Activated CD4-positive, alpha-beta T cell treated with anti-CD3 and anti-CD28 coated beads, Interleukin-2, amount 50 U/mL, for 16 hours (primary cell): Measurements from ENCODE around the gene EIF2B4.
"Not testable (repeated sequence)": the region's sequence is repeated elsewhere in the genome, so short reads cannot be mapped to it uniquely, and the experiment has no call there.

Source experiments
- DNase-seq: peaks from one replicate; pipeline ENCODE4 v3.0.0-alpha.2; 2020

The EIF2B4 gene

DNA sequence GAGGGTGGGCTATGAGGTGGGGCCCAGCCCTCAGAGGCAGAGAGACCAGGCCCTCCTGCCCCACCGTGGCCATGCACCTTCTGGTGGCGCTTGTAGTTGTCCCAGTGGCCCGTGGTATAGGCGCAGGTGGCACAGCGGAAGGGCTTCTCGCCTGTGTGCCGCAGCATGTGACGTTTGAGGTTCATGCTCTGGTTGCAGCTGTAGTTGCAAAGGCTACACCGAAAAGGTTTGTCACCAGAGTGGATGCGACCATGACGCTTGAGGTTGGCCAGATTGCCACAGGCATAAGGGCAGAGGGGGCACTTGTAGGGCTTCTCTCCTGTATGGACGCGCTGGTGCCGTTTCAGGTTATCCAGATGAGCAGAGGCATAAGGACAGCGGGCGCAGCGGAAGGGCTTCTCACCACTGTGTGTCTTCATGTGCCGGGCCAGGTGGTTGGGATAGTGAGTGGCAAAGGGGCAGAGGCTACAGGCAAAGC, 7.5 kb upstream of the EIF2B4 start:
- no peak for DNase-seq

DNA sequence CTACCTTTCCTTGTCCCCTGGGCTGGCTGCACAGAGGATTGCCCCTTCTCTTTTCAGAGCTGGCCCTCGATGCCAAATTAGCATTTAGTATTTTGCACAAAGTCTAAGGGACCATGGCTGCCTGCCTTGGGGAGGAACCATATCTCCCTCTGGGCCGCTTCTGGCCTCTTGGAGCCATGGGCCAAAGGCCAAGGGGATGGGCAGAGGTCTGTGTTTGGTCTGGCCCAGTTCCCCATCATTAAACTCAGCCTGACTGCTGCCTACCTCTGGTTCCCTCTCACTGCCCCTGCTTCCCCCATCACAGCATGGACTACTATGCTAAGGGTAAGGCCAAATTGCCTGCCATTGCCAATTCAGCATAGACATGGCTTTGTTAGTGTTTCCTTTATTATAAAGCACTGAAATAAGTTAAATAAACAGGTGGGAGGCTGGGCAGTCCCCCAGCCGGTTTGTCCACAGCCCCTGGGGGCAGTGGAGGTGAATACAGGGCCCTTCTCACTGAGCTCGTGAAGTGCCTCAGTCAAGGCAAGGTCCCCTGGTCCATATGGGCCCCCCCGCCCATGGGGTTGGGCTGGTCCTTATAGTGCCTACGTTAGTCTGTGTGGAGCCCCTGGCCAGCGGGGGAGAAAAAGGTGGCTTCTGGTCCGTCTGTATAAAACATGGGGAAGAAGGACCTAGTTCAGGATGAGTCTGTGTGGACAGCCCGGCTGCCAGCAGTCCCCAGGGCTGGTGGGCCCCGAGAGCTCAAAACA, 6.9 kb upstream of the EIF2B4 start:
- no peak for DNase-seq

DNA sequence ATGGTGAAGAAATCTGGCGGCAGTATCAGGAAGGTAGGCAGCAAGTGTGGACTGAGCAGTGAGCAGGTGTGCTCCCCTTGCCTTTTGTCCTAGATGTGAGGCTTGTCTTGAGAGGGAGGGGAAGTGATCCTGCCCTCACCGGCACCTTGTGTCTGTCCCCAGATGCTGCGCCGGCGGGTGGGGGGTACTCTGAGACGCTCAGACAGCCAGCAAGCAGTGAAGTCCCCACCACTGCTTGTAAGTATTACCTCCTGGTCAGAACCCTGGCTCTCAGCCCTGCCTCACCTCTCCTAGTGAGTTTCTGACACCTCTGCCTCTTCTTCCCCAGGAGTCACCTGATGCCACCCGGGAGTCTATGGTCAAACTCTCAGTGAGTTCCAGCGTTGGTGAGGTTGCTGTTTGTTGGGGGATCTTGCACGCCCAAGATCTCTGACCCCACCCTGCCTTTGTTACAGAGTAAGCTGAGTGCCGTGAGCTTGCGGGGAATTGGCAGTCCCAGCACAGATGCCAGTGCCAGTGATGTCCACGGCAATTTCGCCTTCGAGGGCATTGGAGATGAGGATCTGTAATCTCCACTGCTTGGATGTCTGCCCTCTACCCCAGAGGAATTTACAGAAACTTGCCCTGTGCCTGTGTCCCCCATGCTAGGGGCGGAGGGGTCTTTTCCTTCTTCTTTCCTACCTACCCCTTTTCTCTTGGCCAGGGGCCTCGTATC, 6.2 kb upstream of the EIF2B4 start:
- DNase-seq = no peak

DNA sequence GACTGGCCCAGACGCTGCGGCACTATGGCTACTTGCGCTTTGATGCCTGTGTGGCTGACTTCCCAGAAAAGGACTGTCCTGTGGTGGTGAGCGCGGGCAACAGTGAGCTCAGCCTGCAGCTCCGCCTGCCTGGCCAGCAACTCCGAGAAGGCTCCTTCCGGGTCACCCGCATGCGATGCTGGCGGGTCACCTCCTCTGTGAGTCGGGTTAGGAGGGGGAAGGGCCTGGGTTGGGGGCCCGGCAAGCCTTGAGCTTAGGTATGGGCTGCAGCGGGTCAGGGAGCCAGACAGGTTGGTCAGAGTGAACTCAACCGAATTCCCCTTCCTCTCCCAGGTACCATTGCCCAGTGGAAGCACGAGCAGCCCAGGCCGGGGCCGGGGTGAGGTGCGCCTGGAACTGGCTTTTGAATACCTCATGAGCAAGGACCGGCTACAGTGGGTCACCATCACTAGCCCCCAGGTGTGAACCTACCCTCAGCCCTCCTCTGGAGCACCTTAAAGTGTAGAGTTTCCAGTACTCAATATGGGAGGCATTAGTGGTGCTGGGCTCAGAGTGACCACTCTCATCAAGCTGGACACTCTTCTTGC, 5.5 kb upstream of the EIF2B4 start:
- no peak for DNase-seq

DNA sequence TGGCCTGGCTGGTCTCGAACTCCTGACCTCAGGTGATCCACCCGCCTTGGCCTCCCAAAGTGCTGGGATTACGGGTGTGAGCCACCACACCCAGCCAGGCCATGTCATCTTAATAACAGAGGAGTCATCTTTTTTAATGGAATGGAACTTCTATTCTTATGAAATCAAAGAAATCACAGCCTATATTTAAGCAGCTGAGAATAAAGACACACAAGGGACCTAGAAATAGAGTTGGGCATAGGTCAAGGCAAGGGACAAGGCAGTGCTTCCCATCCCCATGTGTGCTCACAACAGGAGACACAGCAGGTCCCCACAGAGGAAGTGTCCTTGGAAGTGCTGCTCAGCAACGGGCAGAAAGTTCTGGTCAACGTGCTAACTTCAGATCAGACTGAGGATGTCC, 3.4 kb upstream of the EIF2B4 start:
- no peak for DNase-seq

- no peak for DNase-seq
Observed at GRCh38 chr2:27372937-27373336, 2.8 kb upstream of the EIF2B4 start.

- peak; percentile 42 for DNase-seq
Observed at GRCh38 chr2:27370816-27371620, 880 bp upstream of the EIF2B4 start.

- peak; percentile 45 for DNase-seq
Observed at GRCh38 chr2:27369471-27370025, 590 bp downstream of the EIF2B4 start.

DNA sequence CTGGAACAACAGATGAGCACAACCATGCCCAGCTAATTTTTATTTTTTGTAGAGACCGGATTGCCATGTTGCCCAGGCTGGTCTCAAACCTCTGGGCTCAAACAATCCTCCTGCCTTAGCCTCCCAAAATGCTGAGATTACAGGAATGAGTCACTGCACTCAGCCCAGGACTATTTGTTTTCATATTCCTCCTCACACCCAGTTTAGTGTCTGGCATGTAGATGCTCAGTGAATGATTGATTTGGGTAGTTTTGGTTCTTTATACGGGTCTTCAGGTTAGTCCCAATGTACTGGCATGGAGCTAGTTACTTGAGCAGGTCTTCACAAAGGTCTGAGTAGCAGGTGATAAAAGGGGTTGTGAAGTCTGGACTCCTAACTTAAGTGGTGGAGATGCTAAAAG, 6.2 kb downstream of the EIF2B4 start:
- DNase-seq = peak; percentile 34

GRCh38 chr2:27362678-27363420, 7.3 kb downstream of the EIF2B4 start:
- DNase-seq = no peak

GRCh38 chr2:27356382-27357181, 13.6 kb downstream of the EIF2B4 start, which contains the start of gene GTF3C2:
Gene GTF3C2 (minus strand): TSS chr2:27356764. CDS start chr2:27343554, 13,210 bp downstream.
- DNase-seq = peak; percentile 96

- no peak for DNase-seq
Observed at GRCh38 chr2:27356056-27356381, 14.1 kb downstream of the EIF2B4 start.

GRCh38 chr2:27354597-27354927, 15.6 kb downstream of the EIF2B4 start:
- no peak for DNase-seq

DNA sequence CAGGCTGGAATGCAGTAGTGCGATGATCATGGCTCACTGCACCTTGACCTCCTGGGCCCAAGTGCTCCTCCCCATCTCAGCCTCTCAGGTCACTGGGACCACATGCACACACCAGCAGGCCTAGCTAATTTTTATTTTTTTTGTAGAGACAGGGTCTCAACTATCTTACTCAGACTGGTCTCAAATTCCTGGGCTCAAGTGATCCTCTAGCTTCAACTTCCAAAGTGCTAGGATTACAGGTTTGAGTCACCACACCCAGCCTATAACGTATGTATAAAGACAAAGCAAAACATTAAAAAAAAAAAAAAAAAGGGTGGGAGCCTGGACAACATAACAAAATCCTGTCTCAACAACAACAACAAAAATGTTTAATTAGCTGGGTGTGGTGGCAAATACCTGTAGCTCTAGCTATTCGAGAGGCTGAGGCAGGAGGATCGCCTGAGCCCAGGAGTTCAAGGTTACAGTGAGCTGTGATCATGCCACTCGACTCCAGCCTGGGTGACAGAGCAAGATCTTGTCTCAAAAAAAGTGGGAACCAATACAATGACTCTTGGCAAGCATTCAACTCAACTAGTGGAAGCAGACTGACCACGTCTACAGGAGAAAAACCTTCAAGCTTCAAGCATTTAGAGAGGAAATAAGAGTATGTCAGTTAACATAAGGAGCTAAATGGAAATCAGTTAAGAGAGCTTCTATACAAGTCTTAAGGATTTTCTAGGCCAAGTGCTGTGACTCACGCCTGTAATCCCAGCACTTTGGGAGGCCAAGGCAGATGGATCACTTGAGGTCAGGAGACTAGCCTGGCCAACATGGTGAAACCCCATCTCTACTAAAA, 16.2 kb downstream of the EIF2B4 start:
- no peak for DNase-seq

- not testable (repeated sequence) for DNase-seq
Observed at GRCh38 chr2:27353386-27353761, 16.8 kb downstream of the EIF2B4 start.

GRCh38 chr2:27351802-27352598, 18.1 kb downstream of the EIF2B4 start:
- peak; percentile 53 for DNase-seq

DNA sequence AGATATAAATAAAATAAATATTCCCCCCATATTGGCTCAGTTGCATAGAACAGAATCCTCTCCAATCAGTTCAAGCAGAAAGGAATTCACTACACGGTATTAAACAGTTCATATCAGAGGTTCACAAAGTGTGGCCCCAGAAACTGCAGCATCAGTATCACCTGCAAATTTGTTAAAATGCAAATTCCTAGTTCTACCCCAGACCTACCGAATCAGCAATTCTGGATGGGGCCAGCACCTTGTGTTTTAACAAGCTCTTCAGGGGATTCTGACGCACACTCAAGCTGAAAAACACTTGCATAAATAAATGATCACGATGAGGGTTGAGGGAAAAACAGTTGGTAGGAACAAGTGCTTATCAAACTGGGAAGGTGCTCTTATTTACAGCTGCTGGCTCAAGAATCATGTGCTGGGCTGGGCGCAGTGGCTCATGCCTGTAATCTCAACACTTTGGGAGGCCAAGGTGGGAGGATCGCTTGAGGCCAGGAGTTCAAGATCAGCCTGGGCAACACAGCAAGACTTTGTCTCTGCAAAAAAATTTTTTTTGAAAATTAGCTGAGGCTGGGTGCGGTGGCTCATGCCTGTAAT, 19.9 kb downstream of the EIF2B4 start:
- no peak for DNase-seq

DNA sequence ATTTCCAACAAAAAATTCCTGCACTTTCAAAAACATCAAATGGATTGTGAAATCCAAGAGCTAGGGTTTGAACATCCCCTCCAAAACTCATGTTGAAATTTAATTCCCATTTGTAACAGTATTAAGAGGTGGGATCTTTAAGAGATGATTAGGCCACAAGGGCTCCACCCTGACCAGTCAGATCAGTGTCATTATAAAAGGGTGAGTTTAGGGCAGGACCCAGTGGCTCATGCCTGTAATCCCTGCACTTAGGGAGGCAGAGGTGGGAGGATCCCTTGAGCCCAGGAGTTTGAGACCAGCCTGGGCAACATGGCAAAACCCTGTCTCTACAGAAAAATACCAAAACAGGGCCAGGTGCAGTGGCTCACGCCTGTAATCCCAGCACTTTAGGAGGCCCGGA, 22.5 kb downstream of the EIF2B4 start:
- DNase-seq = no peak

DNA sequence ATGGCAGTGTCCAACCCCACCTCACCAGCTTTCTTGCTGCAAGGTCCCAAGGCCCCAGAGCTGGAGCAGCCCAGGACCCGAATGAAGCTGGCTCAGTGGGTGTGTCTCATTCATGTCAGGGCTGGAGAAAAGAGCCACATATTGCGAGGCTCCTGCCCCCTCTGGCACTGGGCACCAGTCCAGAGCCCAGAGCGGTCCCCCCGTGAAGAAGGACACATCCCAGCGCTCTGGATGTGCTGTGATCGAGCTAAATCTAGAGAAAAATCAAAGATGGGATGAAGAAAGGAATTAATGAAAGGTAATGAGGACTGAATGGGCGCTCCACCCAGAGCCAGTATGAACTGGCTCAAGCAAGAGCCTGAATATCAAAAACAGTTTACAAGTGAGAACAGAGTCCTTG, 34.0 kb downstream of the EIF2B4 start:
- DNase-seq = no peak
